Renal pelvis (tissue), 4 donors: ENCODE measurements around the gene ZFHX3. TPM values are rescaled to one million over a fixed set of nuclear protein-coding genes. Genes with fewer than 3 reads are reported as not detected.

Experiments
- DNase-seq: peaks from one replicate; pipeline ENCODE4 v3.0.0-alpha.2; 2013
- polyA plus RNA-seq, 3 donors: library from polyadenylated mRNA; unstranded; fragments of 120-200 nt; gene quantifications; one replicate each; pipeline ENCODE4 v1.2.1, GENCODE V29; 2013; ENCODE audit not compliant: insufficient read length in 3 of 3

The ZFHX3 gene
- polyA plus RNA-seq, 3 donors = 17.6 to 24.2 (median 23.3) TPM

DNA sequence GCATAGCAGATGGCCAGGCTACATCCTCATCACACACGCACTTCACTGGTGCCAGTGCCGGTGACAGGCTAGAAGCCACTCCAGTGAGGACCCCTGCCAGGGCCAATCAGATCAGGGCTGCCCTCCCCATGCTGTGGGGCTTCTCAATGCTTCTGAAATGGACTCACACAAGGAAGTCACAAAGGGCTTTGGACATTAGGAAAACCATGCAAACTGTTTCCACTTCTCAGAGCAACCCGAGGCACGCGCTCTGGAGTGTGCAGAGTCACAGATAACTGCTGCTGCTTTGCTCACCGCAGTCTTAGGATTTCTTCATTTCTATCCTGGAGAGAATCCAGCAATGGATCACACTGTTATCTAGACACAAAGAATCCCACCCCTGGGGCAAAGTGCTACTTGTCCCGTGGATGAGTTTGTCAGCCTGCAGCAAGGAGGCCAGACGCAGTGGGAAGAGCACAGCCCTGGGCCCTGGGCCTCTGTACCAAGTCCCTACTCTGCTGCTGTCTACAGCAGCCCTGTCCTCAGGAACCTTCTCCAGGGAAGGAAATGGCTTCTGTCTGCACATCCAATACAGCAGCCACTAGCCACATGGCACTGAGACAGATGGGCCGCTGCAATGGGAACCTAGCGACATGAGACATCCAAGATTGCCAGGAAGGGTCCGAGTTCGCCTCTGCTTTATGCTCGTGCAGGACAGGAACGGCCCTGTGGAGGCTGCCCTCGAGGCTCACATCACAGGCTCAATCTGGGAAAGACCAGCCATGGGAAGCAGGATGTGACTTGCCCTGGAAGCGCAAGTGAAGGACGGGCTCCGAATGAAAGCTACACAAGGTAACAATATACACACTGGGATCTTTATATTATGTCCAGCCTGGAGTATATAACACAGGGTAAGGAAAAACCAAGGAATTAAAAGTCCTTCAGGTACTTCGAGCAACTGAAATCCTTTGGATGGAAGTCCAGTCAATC, 169.3 kb downstream of the ZFHX3 start:
- DNase-seq = no peak

DNA sequence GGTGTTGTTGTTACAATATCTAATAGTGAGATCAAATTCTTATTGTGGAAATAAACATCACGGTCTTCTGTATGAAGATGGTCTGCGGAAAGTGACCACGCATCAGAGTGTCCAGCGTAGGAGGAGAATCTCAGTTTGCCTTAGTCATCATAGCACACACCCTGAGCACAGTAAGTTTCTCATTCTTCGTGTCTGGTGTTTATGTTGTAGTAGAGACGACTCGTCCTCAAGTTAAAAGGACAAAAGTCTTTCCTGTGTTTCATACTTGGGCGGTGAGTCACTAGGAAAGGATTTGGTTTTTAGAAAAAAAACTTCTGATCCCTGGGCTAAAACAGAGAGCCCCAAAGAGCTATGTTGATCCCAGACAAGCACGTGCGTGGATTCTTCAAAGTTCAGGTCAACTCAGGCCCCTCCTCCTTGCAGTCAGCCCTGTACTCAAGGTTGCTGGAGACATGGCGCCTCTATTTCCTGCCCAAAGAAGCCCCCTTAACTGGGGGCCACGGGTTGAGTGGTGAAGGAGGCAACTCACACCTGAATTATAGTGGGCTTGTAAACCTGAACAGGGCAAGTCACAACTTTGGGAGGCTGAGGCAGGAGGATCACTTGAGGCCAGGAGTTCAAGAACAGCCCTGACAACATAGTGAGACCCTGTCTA, 170.4 kb downstream of the ZFHX3 start:
- DNase-seq = no peak

DNA sequence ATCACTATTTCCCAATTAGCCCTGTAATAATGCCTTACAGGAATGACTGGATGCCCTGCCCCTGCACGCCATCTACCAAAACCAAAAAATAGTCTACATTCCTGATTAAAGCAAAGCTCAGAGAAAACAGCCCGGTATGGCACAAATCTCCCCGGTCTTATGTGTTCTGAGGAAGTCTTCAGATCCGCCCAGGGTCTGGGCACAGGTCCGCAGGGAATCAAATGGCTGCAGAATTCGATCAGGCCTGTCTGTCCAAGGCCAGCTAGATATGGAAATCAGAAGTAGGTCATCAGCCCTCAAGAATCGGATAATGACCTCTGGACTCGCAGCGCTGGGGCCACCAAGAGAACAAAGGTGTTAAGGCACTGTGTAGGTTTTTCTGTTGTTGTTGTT, 171.0 kb downstream of the ZFHX3 start:
- no peak for DNase-seq

DNA sequence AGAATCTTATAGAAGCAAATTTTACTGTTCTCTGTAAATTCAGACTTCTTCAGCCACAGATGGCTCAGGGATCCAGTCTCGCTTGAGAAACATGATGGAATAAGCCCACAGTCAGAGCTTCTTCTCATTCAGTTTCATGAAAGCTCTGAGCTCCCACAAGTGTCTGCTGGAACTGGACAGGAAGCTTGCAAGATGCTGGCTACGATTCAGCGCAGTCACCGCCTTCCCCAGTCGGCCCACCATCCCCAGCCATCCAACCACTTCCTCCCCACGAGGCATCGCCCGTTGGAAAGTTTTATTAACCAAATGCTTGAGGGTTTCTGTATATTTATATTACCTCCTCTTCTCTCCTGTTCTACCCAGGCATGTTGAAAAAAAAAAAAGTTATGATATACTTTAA, 171.7 kb downstream of the ZFHX3 start:
- DNase-seq = no peak

DNA sequence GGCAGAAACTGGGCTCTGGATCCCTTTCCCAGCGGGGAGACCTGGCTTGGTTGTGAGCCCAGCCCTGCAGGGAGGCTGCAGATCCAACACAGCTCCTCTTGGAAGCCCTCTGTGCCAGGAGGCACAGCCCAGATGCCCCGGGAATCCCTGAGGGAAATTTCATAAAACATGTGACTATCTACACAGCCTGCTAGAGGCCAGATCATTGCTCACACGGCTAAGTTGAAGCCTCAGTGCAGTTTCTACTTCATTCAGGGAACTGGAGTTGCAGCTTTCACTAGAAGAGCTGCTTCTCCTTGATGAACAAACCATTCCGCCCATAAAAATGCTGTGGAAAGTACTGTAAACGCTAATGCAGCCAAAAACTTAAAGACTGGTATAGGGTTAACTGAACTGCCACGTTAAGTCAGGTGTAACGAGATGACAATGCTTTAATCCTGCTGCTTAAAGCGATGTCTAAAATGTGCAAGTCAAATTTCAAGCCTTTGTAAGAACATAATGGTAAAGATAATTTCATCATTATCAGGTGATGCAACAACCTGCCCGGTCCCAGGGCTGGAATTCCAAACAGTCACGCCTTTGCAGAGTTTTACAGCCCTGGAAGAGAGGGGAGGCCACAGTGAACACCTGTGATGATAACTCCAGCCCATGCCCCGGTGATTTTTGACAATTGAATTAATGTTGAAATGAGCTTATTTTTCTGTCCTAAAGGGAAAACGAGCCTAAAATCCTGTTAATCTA, 172.5 kb downstream of the ZFHX3 start:
- no peak for DNase-seq

DNA sequence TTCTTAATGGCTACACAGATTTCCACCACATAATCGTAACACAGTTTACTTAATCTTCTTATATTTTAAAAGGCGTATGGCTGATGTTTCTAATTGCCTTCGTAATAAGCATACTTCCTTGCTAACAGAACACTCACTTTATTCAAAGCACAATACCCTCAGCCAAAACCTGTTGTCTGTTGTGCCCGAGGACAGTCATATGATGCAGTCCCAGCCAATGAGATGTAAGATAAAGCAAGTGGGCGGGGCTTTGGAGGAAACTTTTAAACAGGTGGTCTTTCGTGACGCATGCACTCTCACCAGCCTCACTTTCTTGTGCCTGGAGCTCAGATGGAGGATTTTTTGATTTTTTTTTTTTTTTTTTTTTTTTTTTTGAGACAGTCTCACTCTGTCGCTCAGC, 174.1 kb downstream of the ZFHX3 start:
- DNase-seq = no peak

DNA sequence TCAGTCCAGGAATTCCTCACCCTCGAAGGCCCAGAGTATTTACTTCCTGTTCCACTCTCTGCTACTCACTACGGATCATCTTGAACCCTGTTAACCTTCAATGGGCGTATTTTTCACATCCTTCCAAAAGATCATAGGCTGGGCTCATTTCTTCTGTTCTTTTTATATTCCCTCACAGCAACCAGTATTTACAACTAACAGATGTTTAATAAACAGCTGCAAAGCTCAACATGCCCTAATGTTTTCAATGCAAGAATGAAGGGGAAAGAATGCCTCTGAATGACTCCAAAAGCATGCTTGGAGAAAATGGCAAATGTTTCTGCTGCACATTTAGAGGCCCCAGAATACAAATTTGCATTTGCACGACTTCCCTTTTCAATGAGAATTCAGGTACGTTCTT, 174.9 kb downstream of the ZFHX3 start:
- peak; percentile 62 for DNase-seq

GRCh38 chr16:72865835-72866234, 182.1 kb downstream of the ZFHX3 start:
- no peak for DNase-seq

DNA sequence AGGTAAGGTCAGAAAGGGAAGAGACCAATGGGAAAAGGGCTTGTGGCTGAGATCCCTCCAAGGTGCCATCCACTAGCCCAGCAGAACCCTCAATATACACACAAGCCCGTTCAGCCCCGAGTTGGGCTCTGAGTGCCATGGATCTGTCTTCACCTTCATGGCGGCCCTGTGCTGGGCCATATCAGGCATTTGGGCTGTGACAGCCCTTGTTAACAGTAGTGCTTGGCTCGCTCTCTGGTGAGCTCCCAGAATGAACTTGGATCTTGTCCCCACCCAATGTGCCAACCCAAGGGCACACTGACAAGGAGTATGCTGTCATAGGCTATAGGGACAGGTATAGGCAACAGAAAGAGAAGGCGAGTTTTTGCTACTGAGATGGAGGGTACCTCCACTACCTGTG, 182.7 kb downstream of the ZFHX3 start:
- DNase-seq = no peak

GRCh38 chr16:72864130-72864833, 183.6 kb downstream of the ZFHX3 start:
- no peak for DNase-seq

DNA sequence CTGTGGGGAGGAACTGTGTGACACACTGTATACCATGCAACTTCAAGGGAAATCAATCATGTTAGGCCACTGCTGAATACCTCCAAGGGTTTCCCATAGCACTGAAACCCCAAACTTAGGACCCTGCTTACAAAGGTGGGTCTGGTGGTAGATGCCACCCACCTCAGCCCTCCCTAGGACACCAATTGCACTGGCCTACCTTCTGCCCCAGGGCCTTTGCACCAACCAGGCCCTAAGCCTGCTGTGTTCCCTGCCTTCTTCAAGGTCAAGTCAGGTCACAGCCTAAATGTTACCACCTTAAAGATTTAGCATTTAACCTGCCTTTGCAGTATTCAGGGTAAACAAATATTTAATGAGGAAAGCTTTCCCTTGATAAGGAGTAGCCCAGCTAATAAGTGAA, 185.8 kb downstream of the ZFHX3 start:
- no peak for DNase-seq

DNA sequence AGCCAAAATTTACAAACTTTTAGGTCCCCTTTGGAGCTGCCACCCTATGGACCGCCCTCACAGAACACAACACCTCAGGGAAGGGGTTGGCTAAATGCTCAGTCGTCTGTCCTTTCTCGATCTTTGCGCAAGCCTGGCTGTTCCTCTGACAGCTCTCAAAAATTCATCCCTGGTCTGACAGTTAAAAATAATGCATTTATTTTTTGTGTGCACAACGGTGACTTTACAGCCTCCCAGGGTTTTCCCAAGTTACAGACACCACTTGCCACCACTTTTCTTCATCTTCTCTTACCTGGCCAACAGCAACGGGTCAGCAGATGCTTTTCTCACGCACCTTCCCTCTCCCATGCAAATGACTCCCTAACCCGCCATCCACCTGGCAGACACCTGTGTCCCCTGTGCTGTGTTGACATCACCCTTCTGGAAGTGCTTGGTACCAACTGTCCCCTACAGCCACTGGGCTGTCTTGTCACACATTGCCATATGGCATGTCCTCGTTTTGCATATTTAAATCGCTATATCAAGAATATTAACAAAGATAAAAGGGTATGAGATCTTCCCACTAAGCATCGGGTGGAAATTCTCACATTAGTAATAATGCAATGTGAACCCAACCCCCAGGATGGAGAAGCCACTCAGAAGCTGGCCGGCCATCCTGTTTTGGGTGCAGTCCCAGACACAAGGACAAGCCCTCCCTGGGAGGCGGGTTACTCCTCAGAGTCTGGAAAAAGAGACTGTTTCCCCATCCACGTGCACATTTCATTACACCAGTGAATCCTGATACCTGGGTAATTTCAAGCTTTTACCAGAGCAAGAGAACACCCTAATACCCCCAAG, 187.0 kb downstream of the ZFHX3 start:
- no peak for DNase-seq

GRCh38 chr16:72859581-72859980, 188.3 kb downstream of the ZFHX3 start:
- DNase-seq = no peak

DNA sequence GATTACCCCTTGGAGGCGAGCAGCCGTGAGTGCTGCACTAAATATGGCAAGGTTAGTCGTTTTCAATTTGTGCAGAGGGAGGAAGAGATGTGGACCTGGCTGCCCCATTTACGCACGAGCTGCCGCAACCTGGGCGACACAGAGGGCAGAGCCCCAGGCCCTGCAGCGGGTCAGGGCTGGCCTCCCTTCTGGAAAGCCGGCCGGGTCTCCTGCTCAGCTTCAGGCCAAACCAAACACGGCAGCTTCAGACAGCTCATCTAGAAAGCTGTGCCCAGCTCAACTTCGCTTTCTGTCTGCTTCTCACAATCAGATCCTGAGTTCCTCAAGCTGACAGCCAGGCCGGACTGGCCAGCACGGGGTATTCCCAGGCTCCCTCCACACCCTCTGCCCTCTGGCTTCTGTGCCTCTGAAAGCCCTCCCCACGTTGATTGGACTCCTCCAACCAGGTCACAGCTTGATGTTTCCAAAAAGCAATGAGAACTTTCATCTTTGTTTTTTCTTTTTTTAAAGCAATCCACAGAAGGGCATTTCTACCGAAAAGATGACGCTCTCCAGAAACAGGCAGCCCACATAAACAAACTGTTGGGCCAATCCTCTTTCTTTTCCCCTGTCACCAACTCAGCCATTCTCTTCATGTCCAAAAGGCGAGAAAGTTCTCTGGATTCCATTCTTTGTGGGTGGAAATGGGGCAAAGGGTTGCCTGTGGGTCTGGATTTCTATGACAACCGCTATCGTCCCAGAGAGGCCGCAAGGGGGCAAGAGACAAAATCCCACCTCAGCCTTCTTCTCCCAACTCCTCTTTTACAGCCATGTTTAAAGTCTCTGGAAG, 189.0 kb downstream of the ZFHX3 start:
- DNase-seq = no peak

GRCh38 chr16:72857834-72858664, 189.9 kb downstream of the ZFHX3 start:
- no peak for DNase-seq

DNA sequence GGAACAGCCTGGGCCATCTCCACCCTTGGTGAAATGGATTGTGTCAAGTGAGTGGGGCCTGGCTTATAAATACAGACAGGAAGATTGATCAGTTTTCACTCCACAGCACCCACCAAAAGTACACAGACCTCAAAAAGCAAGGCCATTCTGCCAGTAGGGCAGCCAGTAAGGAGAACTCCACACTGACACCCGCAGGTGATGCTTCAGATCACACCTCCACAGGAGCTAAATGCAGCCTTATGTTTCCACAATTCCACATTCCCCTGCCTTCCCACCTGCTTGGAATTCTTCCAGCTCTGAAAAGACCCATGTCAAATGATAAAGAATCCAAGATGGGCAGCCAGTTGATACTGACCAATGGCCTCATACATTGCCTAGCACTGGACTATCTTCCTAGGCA, 191.1 kb downstream of the ZFHX3 start:
- DNase-seq = no peak

DNA sequence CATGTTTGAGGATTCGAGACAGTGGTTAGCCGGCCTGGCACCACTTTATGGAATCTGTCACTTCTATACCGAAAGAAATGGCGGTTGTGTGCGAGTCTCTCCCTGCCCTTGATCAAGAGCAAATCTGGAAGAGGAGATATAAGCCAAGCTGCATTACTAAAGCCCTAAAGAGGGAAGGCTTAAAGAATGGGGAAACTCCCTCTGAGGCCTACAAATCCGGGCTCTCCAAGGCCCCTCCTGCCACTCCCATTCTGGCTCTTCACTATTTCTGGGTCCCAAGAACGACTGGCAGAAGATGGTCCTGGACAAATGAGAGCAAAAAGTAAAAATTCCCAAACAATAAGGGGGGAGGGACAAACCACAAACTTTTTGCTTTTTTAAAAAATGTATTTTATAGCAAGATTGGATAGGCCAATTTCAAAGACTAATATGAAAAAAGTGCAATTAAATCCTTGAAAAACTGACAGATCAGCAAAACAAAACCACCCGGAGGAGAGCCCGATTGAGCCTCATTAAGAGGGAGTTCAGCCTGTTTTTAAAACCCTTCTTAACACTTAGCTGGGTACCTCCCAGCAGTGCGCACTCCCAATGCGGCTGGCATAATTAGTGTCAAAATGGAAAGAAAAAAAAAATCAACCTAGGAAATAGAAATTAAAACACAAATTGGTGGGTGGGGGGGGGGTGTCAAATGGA, 193.5 kb downstream of the ZFHX3 start:
- DNase-seq = no peak

DNA sequence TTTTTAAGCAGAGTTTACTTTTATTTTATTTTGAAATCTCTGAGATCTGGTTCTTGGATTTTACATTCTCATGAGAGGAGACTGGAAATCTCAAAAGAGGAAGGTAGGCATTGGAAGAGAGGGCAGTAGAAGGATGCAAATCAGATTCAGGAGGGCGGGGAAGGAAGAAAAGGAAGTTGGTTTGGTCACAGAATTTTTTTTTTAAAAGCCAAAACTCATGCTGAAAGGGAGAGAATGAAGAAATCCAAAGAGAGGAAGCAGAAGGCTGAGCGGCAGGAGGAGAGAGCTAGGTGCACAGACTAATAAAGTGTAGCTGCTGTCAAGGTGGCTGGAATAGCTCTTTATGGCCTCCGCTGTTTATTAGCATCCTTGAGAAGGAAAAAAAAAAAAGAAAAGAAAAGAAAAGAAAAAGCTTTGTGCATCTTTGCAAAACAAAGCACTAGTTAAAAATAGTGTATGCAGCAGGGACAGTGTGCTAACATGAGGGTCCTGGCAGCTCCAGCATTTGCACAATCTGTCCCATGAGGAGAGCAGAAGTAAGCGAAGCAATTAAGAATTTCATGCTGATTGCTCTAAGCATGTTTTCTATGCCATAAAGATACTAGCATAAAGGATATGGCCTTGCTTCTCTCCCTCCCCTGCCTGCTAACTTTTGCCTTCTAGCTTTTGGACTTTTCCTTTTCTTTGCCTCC, 194.2 kb downstream of the ZFHX3 start:
- no peak for DNase-seq
